ENCODE results near the gene SGK2. TPM values are rescaled to one million over a fixed set of nuclear protein-coding genes. Genes with fewer than 3 reads are reported as not detected.

Gene SGK2
- total RNA-seq, 1 experiment from 2014 or later: 0.90 TPM

GRCh38 chr20:43536817-43537440 lies 21.9 kb upstream of the SGK2 start:
- Histone ChIP-seq H3K27ac (ENCODE audit: low read length) (no peak overlapping the region), H3K36me3 (ENCODE audit: control insufficient read depth, insufficient read depth, low read length) (no peaks in the 10 kb centered on the region; the same call in 1 of the 2 replicates), H3K9me3 (ENCODE audit: control insufficient read depth, insufficient read depth, low read depth, low read length) (no peaks in the 10 kb centered on the region), H3K4me3 (ENCODE audit: low read depth in 2 of 2, low read length in 2 of 2) (no peak overlapping the region), H3K27me3 (ENCODE audit: control insufficient read depth, insufficient read depth, low read length) (no peaks in the 10 kb centered on the region), H3K4me1 (ENCODE audit: control insufficient read depth, insufficient read depth, low read length) (no peaks in the 10 kb centered on the region)
- in situ Hi-C loops (cut with HindIII; ENCODE audit: low pct_unique_long_range_greater_than_20kb, low sequenced_read_pairs): no loop called here
- no peak for ATAC-seq
- ChIA-PET CTCF (interaction anchor here (0.7 kb wide), 1 partner anchor 54 kb away, joined by 3 read pairs; the partner anchor contains the start of gene IFT52), POLR2A (no interaction called here)
- no peak for DNase-seq (ENCODE audit: low read depth, low spot score)
- BruUV-seq (replicated peaks): no TSS peak
- no peak for TF ChIP-seq REST (IDR thresholded peaks at IDR 0.05; ENCODE audit: insufficient read depth in 1 of 2, low read depth in 2 of 2, low read length in 1 of 2)
- intact Hi-C loops (cut with micrococcal nuclease; ENCODE audit: unreplicated experiment): no loop called here

DNA sequence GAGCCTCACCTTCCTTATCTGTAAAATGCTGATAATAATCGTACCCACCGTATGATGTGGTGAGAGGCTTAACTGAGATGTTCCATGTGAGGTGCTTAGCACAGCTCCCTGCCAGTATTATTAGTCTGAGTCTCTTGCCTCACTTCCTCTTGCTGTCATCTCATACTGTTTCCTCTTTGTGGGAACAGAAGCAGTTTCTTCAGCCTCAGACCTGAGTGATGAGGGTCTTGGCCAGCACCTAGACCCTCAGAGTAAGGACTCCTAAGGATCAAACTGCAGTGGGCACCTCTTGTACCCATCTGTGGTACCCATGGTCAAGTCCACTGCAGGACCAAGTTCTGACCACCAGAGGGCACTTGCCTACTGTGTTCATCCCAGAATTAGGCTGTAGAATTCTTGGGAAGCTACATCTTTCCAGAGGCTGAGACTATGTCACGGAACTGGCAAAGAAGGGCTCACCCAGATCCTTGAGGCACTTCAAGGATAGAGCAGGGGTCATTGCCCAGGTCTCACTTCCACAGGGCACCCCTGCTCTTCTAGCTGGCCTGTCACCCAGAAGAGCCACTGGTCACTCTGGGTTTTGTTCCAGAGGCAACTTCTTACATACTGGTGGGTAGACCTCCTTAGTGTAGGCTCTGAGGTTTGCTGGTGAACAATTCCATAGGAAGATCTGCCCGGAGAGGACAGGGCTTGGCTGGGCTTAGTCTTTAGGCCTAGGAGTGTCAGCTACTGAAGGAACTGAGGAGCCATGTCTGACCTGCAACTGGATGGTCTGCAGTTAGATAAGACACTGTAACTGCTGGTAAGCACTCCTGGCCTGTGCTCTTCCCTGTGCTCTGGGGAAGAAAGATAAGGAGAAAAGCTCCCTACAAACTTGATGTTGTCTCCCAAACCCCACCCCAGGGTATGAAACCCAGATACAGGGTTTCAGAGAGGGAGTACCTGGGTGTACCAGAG lies 20.6 kb upstream of the SGK2 start:
- H3K9me3 ChIP-seq (ENCODE audit: control insufficient read depth, insufficient read depth, low read depth, low read length): no peaks in the 10 kb centered on the region
- H3K27me3 ChIP-seq (ENCODE audit: control insufficient read depth, insufficient read depth, low read length): no peaks in the 10 kb centered on the region
- ATAC-seq (peak; percentile 85), DNase-seq (ENCODE audit: low read depth, low spot score) (peak; percentile 60)
- in situ Hi-C loops (cut with HindIII; ENCODE audit: low pct_unique_long_range_greater_than_20kb, low sequenced_read_pairs): no loop called here
- no TSS peak for BruUV-seq (replicated peaks)
- H3K4me3 ChIP-seq (ENCODE audit: low read depth in 2 of 2, low read length in 2 of 2): no peak overlapping the region
- no peaks in the 10 kb centered on the region; the same call in 1 of the 2 replicates for H3K36me3 ChIP-seq (ENCODE audit: control insufficient read depth, insufficient read depth, low read length)
- no peaks in the 10 kb centered on the region for H3K4me1 ChIP-seq (ENCODE audit: control insufficient read depth, insufficient read depth, low read length)
- TF ChIP-seq CTCF (IDR thresholded peaks at IDR 0.05): peak; percentile 94
- TF ChIP-seq REST (IDR thresholded peaks at IDR 0.05; ENCODE audit: insufficient read depth in 1 of 2, low read depth in 2 of 2, low read length in 1 of 2): no peak
- POLR2A ChIA-PET: no interaction called here
- intact Hi-C loops (cut with micrococcal nuclease; ENCODE audit: unreplicated experiment): no loop called here
- CTCF ChIA-PET: interaction anchor here (0.6 to 1.3 kb wide), 3 partner anchors 13 to 142 kb away, joined by 3 to 4 read pairs (median 4); no protein-coding TSS in a partner anchor
- no peak overlapping the region for H3K27ac ChIP-seq (ENCODE audit: low read length)
